Epithelial cell of esophagus (primary cell): ENCODE measurements around the gene UMAD1.

Experiments used
- DNase-seq: peaks from one replicate; pipeline ENCODE4 v3.0.0; 2010; ENCODE audit warnings: low read depth
- H3K4me3 ChIP-seq: 2 replicates; pipeline ENCODE4 v1.5.1; 2011; ENCODE audit warnings: mild to moderate bottlenecking, low read length, control low read depth
- CTCF ChIP-seq: IDR thresholded peaks from 2 replicates; pipeline ENCODE4 v1.5.1; 2011; ENCODE audit warnings: low read depth, mild to moderate bottlenecking, low read length, control low read depth, inconsistent platforms; ENCODE audit not compliant: insufficient read depth; ENCODE audit errors: missing control alignments

Gene UMAD1

GRCh38 chr7:7738622-7739021, 98.1 kb downstream of the UMAD1 start:
- DNase-seq: no peak
- TF ChIP-seq CTCF: no peak
- no peak overlapping the region for H3K4me3 ChIP-seq

GRCh38 chr7:7739204-7740036, 98.9 kb downstream of the UMAD1 start:
- no peak for DNase-seq
- no peak overlapping the region for H3K4me3 ChIP-seq
- no peak for TF ChIP-seq CTCF

- H3K4me3 ChIP-seq: no peak overlapping the region
- no peak for DNase-seq
These were observed 99.4 kb downstream of the UMAD1 start for GRCh38 chr7:7740037-7740355.

DNA sequence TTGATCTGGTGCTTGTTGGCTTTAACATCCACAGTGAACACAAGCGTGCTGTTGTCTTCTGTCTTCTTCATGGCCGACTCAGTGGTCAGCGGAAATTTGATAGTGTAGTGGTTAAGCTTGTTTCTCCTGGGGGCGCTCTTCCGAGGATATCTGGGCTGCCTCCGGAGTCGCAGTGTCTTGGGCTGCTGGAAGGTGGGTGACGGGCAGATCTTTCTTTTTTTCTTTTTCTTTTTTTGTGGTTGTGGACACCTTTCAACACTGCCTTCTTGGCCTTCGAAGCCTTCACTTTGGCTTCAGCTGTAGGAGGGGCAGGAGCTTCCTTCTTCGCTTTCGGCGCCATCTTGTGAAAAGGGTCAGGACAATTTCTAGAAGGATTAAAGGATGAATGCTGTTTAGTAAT, 101.7 kb downstream of the UMAD1 start:
- no peak for DNase-seq
- no peak overlapping the region for H3K4me3 ChIP-seq
- no peak for TF ChIP-seq CTCF

More at GRCh38 chr7:7740037-7740355, 99.4 kb downstream of the UMAD1 start:
- TF ChIP-seq CTCF: no peak

DNA sequence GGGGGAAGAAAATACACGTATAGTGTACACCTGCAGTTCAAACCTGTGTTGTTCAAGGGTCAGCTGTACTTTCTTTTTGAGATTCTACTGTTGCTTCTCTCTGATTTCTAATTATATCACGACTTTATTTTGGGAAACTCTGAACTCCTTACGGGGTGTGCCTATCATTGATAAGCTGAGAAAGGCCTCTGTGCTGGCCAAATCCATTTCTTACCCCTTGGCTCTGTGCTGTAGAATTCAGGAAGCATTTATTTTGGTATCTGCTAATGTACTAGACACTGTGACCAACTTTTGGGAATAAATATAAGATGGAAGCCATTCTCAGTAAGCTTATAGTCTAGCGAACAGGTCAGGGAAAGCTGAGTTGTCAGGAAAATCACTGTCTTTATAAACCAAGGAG, 104.7 kb downstream of the UMAD1 start:
- H3K4me3 ChIP-seq: no peak overlapping the region
- no peak for TF ChIP-seq CTCF
- no peak for DNase-seq

DNA sequence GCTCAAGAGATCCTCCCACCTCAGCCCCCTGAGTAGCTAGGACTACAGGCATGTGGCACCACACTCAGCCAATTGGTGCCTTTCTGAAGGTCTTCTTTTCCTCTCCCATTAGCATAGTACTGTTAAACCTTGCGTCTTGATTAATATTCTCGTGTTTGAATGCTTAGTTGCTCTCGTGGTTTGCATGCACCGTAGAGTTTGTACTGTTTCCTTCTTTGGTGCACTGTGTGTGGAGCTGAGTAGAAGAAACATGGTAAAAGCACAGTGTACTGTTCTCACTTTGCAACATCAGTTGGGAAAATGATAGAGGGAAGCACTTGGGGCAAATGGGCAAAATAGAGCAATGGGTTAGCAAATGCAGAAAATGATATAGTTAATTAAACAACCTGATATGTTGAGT, 105.4 kb downstream of the UMAD1 start:
- no peak for DNase-seq
- no peak overlapping the region for H3K4me3 ChIP-seq
- no peak for TF ChIP-seq CTCF

GRCh38 chr7:7746458-7746857, 105.9 kb downstream of the UMAD1 start:
- TF ChIP-seq CTCF: no peak
- H3K4me3 ChIP-seq: no peak overlapping the region
- DNase-seq: no peak
